ENCODE data around the gene PIH1D1. TPM values are rescaled to one million over a fixed set of nuclear protein-coding genes. Genes with fewer than 3 reads are reported as not detected.
A peak's percentile ranks its signal among the peaks of the same experiment; 100 is the strongest.

The PIH1D1 gene
- total RNA-seq, 4 donors from 2014 or later = 82.0 to 124 (median 104) TPM

GRCh38 chr19:49459388-49459787 is 7.8 kb upstream of the PIH1D1 start:
- TF ChIP-seq EP300 (IDR thresholded peaks at IDR 0.05) = no peak
- TF ChIP-seq, protein P1, sequence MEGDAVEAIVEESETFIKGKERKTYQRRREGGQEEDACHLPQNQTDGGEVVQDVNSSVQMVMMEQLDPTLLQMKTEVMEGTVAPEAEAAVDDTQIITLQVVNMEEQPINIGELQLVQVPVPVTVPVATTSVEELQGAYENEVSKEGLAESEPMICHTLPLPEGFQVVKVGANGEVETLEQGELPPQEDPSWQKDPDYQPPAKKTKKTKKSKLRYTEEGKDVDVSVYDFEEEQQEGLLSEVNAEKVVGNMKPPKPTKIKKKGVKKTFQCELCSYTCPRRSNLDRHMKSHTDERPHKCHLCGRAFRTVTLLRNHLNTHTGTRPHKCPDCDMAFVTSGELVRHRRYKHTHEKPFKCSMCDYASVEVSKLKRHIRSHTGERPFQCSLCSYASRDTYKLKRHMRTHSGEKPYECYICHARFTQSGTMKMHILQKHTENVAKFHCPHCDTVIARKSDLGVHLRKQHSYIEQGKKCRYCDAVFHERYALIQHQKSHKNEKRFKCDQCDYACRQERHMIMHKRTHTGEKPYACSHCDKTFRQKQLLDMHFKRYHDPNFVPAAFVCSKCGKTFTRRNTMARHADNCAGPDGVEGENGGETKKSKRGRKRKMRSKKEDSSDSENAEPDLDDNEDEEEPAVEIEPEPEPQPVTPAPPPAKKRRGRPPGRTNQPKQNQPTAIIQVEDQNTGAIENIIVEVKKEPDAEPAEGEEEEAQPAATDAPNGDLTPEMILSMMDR (IDR thresholded peaks at IDR 0.05) = no peak
- TF ChIP-seq POLR2A (IDR thresholded peaks at IDR 0.05) = no peak
- Histone ChIP-seq H3K4me1 (peaks cover 16% of the 10 kb centered on the region), H3K27ac (no peak overlapping the region), H3K9me3 (no peaks in the 10 kb centered on the region), H3K36me3 (peaks cover 28% of the 10 kb centered on the region), H3K4me3 (no peak overlapping the region), H3K27me3 (no peaks in the 10 kb centered on the region)
- DNase-seq (ENCODE audit: low spot score in 2 of 2) = no peak
- over 99% methylated on average over 8 of the region's 12 CpGs for WGBS

- DNase-seq (ENCODE audit: low spot score in 2 of 2) = no peak
- no peaks in the 10 kb centered on the region for H3K9me3 ChIP-seq
- 100% methylated on average over 3 of the region's 5 CpGs for WGBS
- H3K4me1 ChIP-seq = peaks cover 24% of the 10 kb centered on the region
- H3K27ac ChIP-seq = peak overlapping the region; percentile 52
- H3K4me3 ChIP-seq = no peak overlapping the region
- TF ChIP-seq POLR2A (IDR thresholded peaks at IDR 0.05) (no peak), POLR2AphosphoS5 (IDR thresholded peaks at IDR 0.05) (no peak), EP300 (IDR thresholded peaks at IDR 0.05) (no peak)
- no peaks in the 10 kb centered on the region for H3K27me3 ChIP-seq
- H3K36me3 ChIP-seq = peaks cover 20% of the 10 kb centered on the region
These were observed 6.9 kb upstream of the PIH1D1 start for GRCh38 chr19:49458567-49458903.

DNA sequence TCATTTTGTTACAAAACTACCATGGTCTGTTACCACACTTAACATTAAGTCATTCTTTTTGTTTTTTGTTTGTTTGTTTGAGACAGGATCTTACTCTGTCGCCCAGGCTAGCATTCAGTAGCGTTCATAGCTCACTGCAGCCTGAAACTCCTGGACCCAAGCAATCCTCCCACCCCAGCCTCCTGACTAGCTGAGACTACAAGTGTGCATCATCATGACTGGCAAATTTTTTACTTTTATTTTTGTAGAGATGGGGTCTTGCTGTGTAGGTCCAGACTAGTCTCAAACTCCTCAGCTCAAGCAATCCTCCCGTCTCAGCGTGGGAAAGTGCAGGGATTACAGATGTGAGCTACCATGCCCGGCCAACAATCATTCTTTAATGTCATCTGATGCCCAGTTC is 4.7 kb upstream of the PIH1D1 start:
- H3K4me1 ChIP-seq = peaks cover 30% of the 10 kb centered on the region
- peaks cover 15% of the 10 kb centered on the region for H3K36me3 ChIP-seq
- 75% methylated on average over 5 of the region's 5 CpGs for WGBS
- no peak for DNase-seq (ENCODE audit: low spot score in 2 of 2)
- no peaks in the 10 kb centered on the region for H3K9me3 ChIP-seq
- no peak for TF ChIP-seq POLR2AphosphoS5 (IDR thresholded peaks at IDR 0.05)
- TF ChIP-seq POLR2A (IDR thresholded peaks at IDR 0.05) = no peak
- no peak for TF ChIP-seq EP300 (IDR thresholded peaks at IDR 0.05)
- H3K27me3 ChIP-seq = no peaks in the 10 kb centered on the region
- no peak overlapping the region for H3K4me3 ChIP-seq
- peak overlapping the region; percentile 61 for H3K27ac ChIP-seq

DNA sequence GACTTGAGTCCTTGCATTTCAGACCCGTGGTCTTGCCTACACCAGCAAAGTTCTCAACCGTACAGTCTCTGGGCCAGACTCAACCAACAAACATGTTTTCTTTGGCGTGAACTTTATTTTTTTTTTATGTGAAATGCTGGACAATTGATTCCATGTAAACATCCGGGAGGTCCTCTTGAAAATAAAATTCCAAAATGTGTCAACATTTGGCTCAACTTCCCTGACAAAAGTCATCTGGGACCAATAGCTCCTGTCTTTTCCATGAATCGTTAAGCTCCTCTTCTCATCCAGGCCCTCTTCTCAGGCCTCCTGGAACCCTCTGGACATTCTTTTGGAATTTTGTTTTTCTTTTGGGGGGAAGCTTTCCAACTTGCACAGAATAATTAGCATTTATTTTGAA is 4.2 kb upstream of the PIH1D1 start:
- no peak for DNase-seq (ENCODE audit: low spot score in 2 of 2)
- TF ChIP-seq EP300 (IDR thresholded peaks at IDR 0.05) = no peak
- peak in 1 of 3 donors; percentile 54 for TF ChIP-seq POLR2AphosphoS5 (IDR thresholded peaks at IDR 0.05)
- TF ChIP-seq, protein P1 (IDR thresholded peaks at IDR 0.05) = no peak
- 59% methylated on average over 5 of the region's 5 CpGs for WGBS
- no peaks in the 10 kb centered on the region for H3K27me3 ChIP-seq
- no peak overlapping the region for H3K4me3 ChIP-seq
- H3K4me1 ChIP-seq = peaks cover 35% of the 10 kb centered on the region
- H3K9me3 ChIP-seq = no peaks in the 10 kb centered on the region
- peak overlapping the region; percentile 61 for H3K27ac ChIP-seq
- H3K36me3 ChIP-seq = peaks cover 15% of the 10 kb centered on the region

DNA sequence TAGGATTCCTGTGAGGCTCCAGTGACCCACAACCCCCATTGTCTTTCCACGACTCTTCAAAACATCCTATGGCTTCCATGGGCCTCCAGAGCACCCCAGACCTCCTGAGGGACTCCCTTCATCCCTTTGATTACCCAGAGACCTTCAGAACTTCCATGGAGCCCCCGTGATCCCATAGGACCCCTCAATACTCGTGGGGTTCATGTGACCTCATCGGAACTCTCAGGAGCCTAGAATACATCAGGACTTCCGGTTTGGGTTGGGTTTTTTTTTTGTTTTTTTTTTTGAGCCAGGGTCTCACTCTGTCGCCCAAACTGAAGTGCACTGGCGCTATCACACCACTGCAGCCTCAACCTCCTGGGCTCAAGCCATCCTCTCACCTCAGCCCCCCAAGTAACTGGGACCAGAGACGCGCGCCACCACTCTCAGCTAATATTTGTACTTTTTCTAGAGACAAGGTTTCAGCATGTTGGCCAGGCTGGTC is 2.2 kb upstream of the PIH1D1 start:
- Histone ChIP-seq H3K4me3 (peak overlapping the region; percentile 73), H3K36me3 (peaks cover 6% of the 10 kb centered on the region), H3K4me1 (peaks cover 40% of the 10 kb centered on the region), H3K27ac (peak overlapping the region; percentile 96), H3K27me3 (no peaks in the 10 kb centered on the region), H3K9me3 (no peaks in the 10 kb centered on the region)
- 48% methylated on average over 10 of the region's 10 CpGs for WGBS
- TF ChIP-seq, protein P1 (IDR thresholded peaks at IDR 0.05) = no peak
- TF ChIP-seq POLR2A (IDR thresholded peaks at IDR 0.05) (no peak), POLR2AphosphoS5 (IDR thresholded peaks at IDR 0.05) (no peak), EP300 (IDR thresholded peaks at IDR 0.05) (no peak)
- no peak for DNase-seq (ENCODE audit: low spot score in 2 of 2)

DNA sequence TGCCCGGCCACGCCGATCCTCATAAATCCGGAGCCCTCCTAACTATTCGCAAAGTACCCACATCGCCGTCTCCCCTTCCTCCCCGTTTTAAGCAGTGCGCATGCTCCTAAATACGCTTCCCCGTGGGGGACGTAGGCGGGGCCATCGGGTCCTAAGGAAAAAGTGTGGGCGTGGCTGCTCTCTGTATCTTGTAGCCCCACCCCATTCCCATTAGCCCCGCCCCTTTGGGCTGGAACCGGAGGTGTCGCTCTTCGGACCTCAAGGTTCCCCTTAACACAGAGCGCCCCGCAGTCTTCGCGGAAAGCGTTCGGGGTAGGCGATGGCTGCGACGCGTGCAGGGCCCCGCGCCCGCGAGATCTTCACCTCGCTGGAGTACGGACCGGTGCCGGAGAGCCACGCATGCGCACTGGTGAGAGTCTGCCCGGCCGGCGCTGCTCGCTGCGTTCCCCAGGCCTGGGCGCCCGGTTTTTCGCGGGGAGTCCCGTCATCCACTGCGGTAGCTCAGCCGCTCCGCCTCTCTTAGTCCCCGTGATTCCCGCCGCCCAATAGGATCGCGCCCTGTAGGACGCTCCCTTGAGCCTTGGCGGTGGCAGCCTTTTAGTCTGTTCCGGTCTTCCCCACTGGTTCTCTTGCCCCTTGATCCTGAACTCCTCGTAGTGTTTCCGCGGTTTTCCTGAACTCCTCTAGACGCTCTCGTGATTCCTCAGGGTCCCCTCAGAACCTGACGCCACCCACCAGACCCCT is 1.6 kb upstream of the PIH1D1 start, which contains the start of gene ALDH16A1:
Gene ALDH16A1, plus strand, starts transcription at position 213 of the 744 bp plus-strand sequence. Its CDS starts 107 bp downstream, at position 320.
- H3K4me1 ChIP-seq = peaks cover 36% of the 10 kb centered on the region
- WGBS = under 1% methylated on average over 35 of the region's 66 CpGs

More for the DNA sequence above, 1.6 kb upstream of the PIH1D1 start, which contains the start of gene ALDH16A1:
- Histone ChIP-seq H3K27ac (peak within 1 kb of the TSS; percentile 96), H3K9me3 (no peaks in the 10 kb centered on the region), H3K36me3 (peaks cover 6% of the 10 kb centered on the region), H3K27me3 (no peaks in the 10 kb centered on the region), H3K4me3 (peak within 1 kb of the TSS; percentile 73)
- DNase-seq (ENCODE audit: low spot score in 2 of 2) = peak; percentile 99 to 100
- no peak for TF ChIP-seq EP300 (IDR thresholded peaks at IDR 0.05)
- TF ChIP-seq, protein P1 (IDR thresholded peaks at IDR 0.05) = no peak
- TF ChIP-seq POLR2AphosphoS5 (IDR thresholded peaks at IDR 0.05) = peak; percentile 22 to 91 (median 79)
- TF ChIP-seq POLR2A (IDR thresholded peaks at IDR 0.05) = peak; percentile 79 to 90

All from suprapubic skin (tissue), 4 donors.